Sigmoid colon (tissue), 4 donors: ENCODE results near the gene TOM1L2.
A peak's percentile ranks its signal among the peaks of the same experiment; 100 is the strongest.

ENCODE experiments used
- EP300 ChIP-seq, 4 donors: sonication (generic); formaldehyde crosslinking; IDR thresholded peaks; one replicate each; pipeline ENCODE4 v1.6.1; 2017; ENCODE audit warnings: antibody characterized with exemption in 4 of 4
- POLR2A ChIP-seq, 2 donors: fragments of 450-650 bp; IDR thresholded peaks; one replicate each; pipeline ENCODE4 v1.6.1; 2016; ENCODE audit warnings: antibody characterized with exemption in 2 of 2, mild to moderate bottlenecking in 2 of 2, moderate library complexity in 2 of 2
- POLR2AphosphoS5 ChIP-seq, 4 donors: sonication (generic); formaldehyde crosslinking; IDR thresholded peaks; one replicate each; pipeline ENCODE4 v1.6.1; 2017; ENCODE audit warnings: antibody characterized with exemption in 4 of 4
- TF ChIP-seq, protein P1 (sequence below), 4 experiments: fragments of 450-650 bp in 3 of 4; fragments of 200-600 bp in 1 of 4; IDR thresholded peaks; one replicate each; pipeline ENCODE4 v1.5.1; 2016 to 2019; ENCODE audit warnings: antibody characterized with exemption in 4 of 4, mild to moderate bottlenecking in 3 of 4, moderate library complexity in 2 of 4

DNA sequence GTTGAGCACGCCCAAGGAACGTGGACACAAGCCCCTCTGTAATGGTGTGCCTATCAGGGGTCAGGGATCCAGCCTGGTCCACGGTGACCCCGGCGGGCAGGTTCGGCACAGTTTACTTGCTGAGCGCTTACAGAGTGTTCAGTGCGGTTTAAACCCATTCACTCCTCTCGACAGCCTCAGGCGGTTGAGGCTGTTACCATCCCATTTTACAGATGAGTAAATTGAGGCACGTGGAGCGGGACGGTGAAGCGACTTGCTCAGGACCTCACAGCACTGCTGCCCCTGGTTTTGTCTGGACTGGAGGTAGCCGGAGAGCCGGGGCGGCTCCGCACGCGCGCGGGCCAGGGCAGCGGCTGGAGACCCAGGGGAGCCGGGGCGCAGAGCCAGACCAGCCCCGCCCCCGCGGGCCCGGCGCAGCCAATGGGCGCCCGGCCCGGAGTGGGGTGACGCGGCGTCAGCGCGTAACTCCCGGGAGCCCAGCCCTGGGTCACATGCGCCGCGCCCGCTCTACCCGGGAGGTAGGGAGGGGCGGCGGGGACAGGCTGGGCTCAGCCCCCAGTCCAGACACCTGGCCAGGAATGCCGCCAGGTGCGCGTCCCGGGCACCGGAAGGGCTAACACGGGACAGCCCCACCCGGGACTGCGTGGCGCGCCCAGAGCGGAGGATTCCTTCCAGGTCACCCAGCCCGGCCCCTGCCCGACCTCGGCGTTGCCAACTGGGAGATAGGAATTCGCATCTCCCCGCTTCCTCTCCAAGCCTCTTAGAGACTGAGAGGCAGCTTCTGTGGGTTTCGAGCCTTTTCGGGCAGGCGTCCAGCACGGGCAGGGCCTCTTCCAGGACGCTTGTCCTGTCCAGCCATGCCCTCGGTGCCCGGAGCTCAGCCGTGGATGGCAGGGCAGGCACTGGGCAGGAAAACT, 132.2 kb downstream of the TOM1L2 start:
- TF ChIP-seq, protein P1, sequence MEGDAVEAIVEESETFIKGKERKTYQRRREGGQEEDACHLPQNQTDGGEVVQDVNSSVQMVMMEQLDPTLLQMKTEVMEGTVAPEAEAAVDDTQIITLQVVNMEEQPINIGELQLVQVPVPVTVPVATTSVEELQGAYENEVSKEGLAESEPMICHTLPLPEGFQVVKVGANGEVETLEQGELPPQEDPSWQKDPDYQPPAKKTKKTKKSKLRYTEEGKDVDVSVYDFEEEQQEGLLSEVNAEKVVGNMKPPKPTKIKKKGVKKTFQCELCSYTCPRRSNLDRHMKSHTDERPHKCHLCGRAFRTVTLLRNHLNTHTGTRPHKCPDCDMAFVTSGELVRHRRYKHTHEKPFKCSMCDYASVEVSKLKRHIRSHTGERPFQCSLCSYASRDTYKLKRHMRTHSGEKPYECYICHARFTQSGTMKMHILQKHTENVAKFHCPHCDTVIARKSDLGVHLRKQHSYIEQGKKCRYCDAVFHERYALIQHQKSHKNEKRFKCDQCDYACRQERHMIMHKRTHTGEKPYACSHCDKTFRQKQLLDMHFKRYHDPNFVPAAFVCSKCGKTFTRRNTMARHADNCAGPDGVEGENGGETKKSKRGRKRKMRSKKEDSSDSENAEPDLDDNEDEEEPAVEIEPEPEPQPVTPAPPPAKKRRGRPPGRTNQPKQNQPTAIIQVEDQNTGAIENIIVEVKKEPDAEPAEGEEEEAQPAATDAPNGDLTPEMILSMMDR (IDR thresholded peaks at IDR 0.05), result no peak
- TF ChIP-seq POLR2A (IDR thresholded peaks at IDR 0.05), result peak; percentile 72 to 80
- peak; percentile 92 to 96 (median 94) for TF ChIP-seq POLR2AphosphoS5 (IDR thresholded peaks at IDR 0.05)
- peak in 2 of 4 donors; percentile 39 to 66 for TF ChIP-seq EP300 (IDR thresholded peaks at IDR 0.05)
